ENCODE results near the gene PHF20.
A peak's percentile ranks its signal among the peaks of the same experiment; 100 is the strongest.
"Not testable (repeated sequence)": the region's sequence is repeated elsewhere in the genome, so short reads cannot be mapped to it uniquely, and the experiment has no call there.

Gene PHF20

GRCh38 chr20:35929301-35929700 is 157.5 kb downstream of the PHF20 start:
- DNase-seq (ENCODE audit: low spot score): no peak

- no peak for DNase-seq (ENCODE audit: low spot score)
Measured at GRCh38 chr20:35934050-35934449, 162.2 kb downstream of the PHF20 start.

- DNase-seq (ENCODE audit: low spot score): no peak
Measured at GRCh38 chr20:35939264-35939663, 167.4 kb downstream of the PHF20 start.

- DNase-seq (ENCODE audit: low spot score): no peak
Measured at GRCh38 chr20:35941620-35942019, 169.8 kb downstream of the PHF20 start.

- DNase-seq (ENCODE audit: low spot score): no peak
Measured at GRCh38 chr20:35942243-35942642, 170.4 kb downstream of the PHF20 start.

GRCh38 chr20:35947489-35947888 is 175.7 kb downstream of the PHF20 start:
- peak; percentile 13 for DNase-seq (ENCODE audit: low spot score)

GRCh38 chr20:35947907-35948306 is 176.1 kb downstream of the PHF20 start:
- DNase-seq (ENCODE audit: low spot score): no peak

GRCh38 chr20:35950093-35950492 is 178.3 kb downstream of the PHF20 start:
- DNase-seq (ENCODE audit: low spot score): no peak

GRCh38 chr20:35952080-35952479 is 180.3 kb downstream of the PHF20 start:
- not testable (repeated sequence) for DNase-seq (ENCODE audit: low spot score)

- no peak for DNase-seq (ENCODE audit: low spot score)
Measured at GRCh38 chr20:35952480-35953386, 180.9 kb downstream of the PHF20 start.

GRCh38 chr20:35953387-35954199 is 181.8 kb downstream of the PHF20 start:
- peak; percentile 54 for DNase-seq (ENCODE audit: low spot score)

- peak; percentile 97 for DNase-seq (ENCODE audit: low spot score)
Measured at GRCh38 chr20:35954200-35954906, 182.5 kb downstream of the PHF20 start, which contains the start of gene SCAND1. SCAND1 (minus strand) TSS chr20:35954502; CDS start chr20:35954284, 218 bp downstream.

GRCh38 chr20:35954907-35955251 is 183.1 kb downstream of the PHF20 start:
- DNase-seq (ENCODE audit: low spot score): peak; percentile 35

- DNase-seq (ENCODE audit: low spot score): no peak
Measured at GRCh38 chr20:35956616-35957015, 184.8 kb downstream of the PHF20 start.

GRCh38 chr20:35959291-35959690 is 187.5 kb downstream of the PHF20 start:
- DNase-seq (ENCODE audit: low spot score): not testable (repeated sequence)

- no peak for DNase-seq (ENCODE audit: low spot score)
Measured at GRCh38 chr20:35963878-35964277, 192.1 kb downstream of the PHF20 start.

- no peak for DNase-seq (ENCODE audit: low spot score)
Measured at GRCh38 chr20:35967979-35968640, 196.3 kb downstream of the PHF20 start, which contains the start of gene CNBD2. CNBD2 (plus strand) TSS chr20:35968590; CDS start chr20:35968763, 173 bp downstream.

GRCh38 chr20:35968930-35969329 is 197.1 kb downstream of the PHF20 start:
- no peak for DNase-seq (ENCODE audit: low spot score)

GRCh38 chr20:35971981-35972380 is 200.2 kb downstream of the PHF20 start:
- no peak for DNase-seq (ENCODE audit: low spot score)

GRCh38 chr20:35972462-35972861 is 200.6 kb downstream of the PHF20 start:
- no peak for DNase-seq (ENCODE audit: low spot score)

- no peak for DNase-seq (ENCODE audit: low spot score)
Measured at GRCh38 chr20:35974256-35974655, 202.4 kb downstream of the PHF20 start.
